A549 (cell line): ENCODE measurements around the gene ZC3H10. TPM values are rescaled to one million over a fixed set of nuclear protein-coding genes. Genes with fewer than 3 reads are reported as not detected.

Source experiments
- ATAC-seq, 2 experiments: fragments of 200-7000 bp in 1 of 2; fragments of >200 bp in 1 of 2; cut with Nextera tagmentation in 1 of 2; cut with Tn5 transposase in 1 of 2; 3 replicates each; pipeline versions ENCODE4 v1.8.0 to v1.9.1; 2018 to 2020; ENCODE audit warnings: mild to moderate bottlenecking in 1 of 2, moderate library complexity in 1 of 2
- CTCF ChIA-PET: fragments of 300-600 bp; sonication (Branson Sonifier 250); formaldehyde crosslinking; extraction: SDS; loops from one replicate; lab custom pipeline; 2021; ENCODE audit warnings: antibody characterized with exemption, inconsistent platforms; lab: Yijun Ruan, JAX
- POLR2A ChIA-PET: fragments of 350-600 bp; formaldehyde crosslinking; extraction: SDS; loops from one replicate; lab custom pipeline; 2021; ENCODE audit warnings: antibody characterized with exemption, inconsistent platforms; lab: Yijun Ruan, JAX
- DNase-seq, 2 experiments: peaks; one replicate each; pipeline versions ENCODE4 v3.0.0 to v3.0.0-alpha.2; 2011 to 2016; ENCODE audit warnings: low read depth in 1 of 2, low spot score in 1 of 2
- FAIRE-seq: peaks from 2 replicates; lab custom pipeline; 2011; peaks lifted over from hg19 to GRCh38; lab: Jason Lieb, UNC
- H3K27ac ChIP-seq, 2 experiments: fragments of >200 bp; sonication (Bioruptor Twin); formaldehyde crosslinking; 3 replicates each; pipeline ENCODE4 v1.5.1; 2016 to 2017
- H3K4me1 ChIP-seq: fragments of >200 bp; sonication (Bioruptor Twin); formaldehyde crosslinking; 3 replicates; pipeline ENCODE4 v1.6.1; 2016
- H3K4me2 ChIP-seq: fragments of >200 bp; sonication (Bioruptor Twin); formaldehyde crosslinking; 3 replicates; pipeline ENCODE4 v1.6.1; 2016
- H3K4me3 ChIP-seq: fragments of >200 bp; sonication (Bioruptor Twin); formaldehyde crosslinking; 3 replicates; pipeline ENCODE4 v1.5.1; 2016
- H3K9me3 ChIP-seq: fragments of >200 bp; sonication (Bioruptor Twin); formaldehyde crosslinking; 3 replicates; pipeline ENCODE4 v1.6.1; 2016
- CEBPB ChIP-seq, 2 experiments: fragments of >200 bp in 1 of 2; sonication (Bioruptor Twin) in 1 of 2; formaldehyde crosslinking in 1 of 2; IDR thresholded peaks; 2 replicates each; pipeline ENCODE4 v1.6.1; 2012 to 2016
- CHD4 ChIP-seq: fragments of 200-600 bp; sonication (generic); IDR thresholded peaks from 2 replicates; pipeline ENCODE4 v1.6.1; 2016; ENCODE audit warnings: antibody characterized with exemption, mild to moderate bottlenecking, borderline replicate concordance
- ELK1 ChIP-seq: fragments of 150-350 bp; IDR thresholded peaks from 2 replicates; pipeline ENCODE4 v1.6.1; 2014; ENCODE audit warnings: low read depth, mild to moderate bottlenecking, low read length
- FOSB ChIP-seq: fragments of 250-450 bp; sonication (Bioruptor Pico); IDR thresholded peaks from 2 replicates; pipeline ENCODE4 v1.5.0; 2020; ENCODE audit warnings: mild to moderate bottlenecking, moderate library complexity
- FOXS1 ChIP-seq: fragments of 250-450 bp; sonication (Bioruptor Pico); IDR thresholded peaks from 2 replicates; pipeline ENCODE4 v1.5.0; 2020; ENCODE audit warnings: mild to moderate bottlenecking, moderate library complexity
- JUNB ChIP-seq: fragments of >200 bp; sonication (Bioruptor Twin); formaldehyde crosslinking; IDR thresholded peaks from 2 replicates; pipeline ENCODE4 v1.6.1; 2016
- MAX ChIP-seq: IDR thresholded peaks from 2 replicates; pipeline ENCODE4 v1.6.1; 2012
- MAZ ChIP-seq: fragments of 150-350 bp; IDR thresholded peaks from 2 replicates; pipeline ENCODE4 v1.6.1; 2014; ENCODE audit warnings: antibody characterized with exemption, low read depth, low read length, borderline replicate concordance
- MYC ChIP-seq: IDR thresholded peaks from 2 replicates; pipeline ENCODE4 v1.6.1; 2012; ENCODE audit warnings: mild to moderate bottlenecking, inconsistent platforms, low read length, improper control_type of control experiment, borderline replicate concordance
- PHF8 ChIP-seq: fragments of 200-600 bp; sonication (generic); IDR thresholded peaks from 2 replicates; pipeline ENCODE4 v1.6.1; 2016; ENCODE audit warnings: low read depth, mild to moderate bottlenecking, antibody characterized with exemption, moderate library complexity, borderline replicate concordance
- POLR2A ChIP-seq: IDR thresholded peaks from 2 replicates; pipeline ENCODE4 v1.6.1; 2012; ENCODE audit warnings: mild to moderate bottlenecking, low read length
- POLR2AphosphoS2 ChIP-seq: conservative IDR thresholded peaks from 2 replicates; pipeline ENCODE4 v1.6.1; 2012; ENCODE audit warnings: low read length, improper control_type of control experiment, inconsistent platforms
- RAD21 ChIP-seq, 2 experiments: fragments of >200 bp in 1 of 2; sonication (Bioruptor Twin) in 1 of 2; formaldehyde crosslinking in 1 of 2; IDR thresholded peaks in 1 of 2; conservative IDR thresholded peaks in 1 of 2; 2 replicates in 1 of 2; 3 replicates in 1 of 2; pipeline ENCODE4 v1.6.1; 2012 to 2018; ENCODE audit warnings: inconsistent platforms in 1 of 2
- RCOR1 ChIP-seq: fragments of 150-350 bp; IDR thresholded peaks from 2 replicates; pipeline ENCODE4 v1.6.1; 2014; ENCODE audit warnings: antibody characterized with exemption, low read length, low read depth
- USF2 ChIP-seq: fragments of 450-650 bp; IDR thresholded peaks from 2 replicates; pipeline ENCODE4 v1.6.1; 2014; ENCODE audit warnings: antibody characterized with exemption
- ZC3H11A ChIP-seq: fragments of 450-650 bp; IDR thresholded peaks from 2 replicates; pipeline ENCODE4 v1.6.1; 2014; ENCODE audit warnings: antibody characterized with exemption, mild to moderate bottlenecking
- ZNF302 ChIP-seq: fragments of 250-450 bp; sonication (Bioruptor Pico); IDR thresholded peaks from 2 replicates; pipeline ENCODE4 v1.9.0; 2021; ENCODE audit warnings: inconsistent platforms, mild to moderate bottlenecking, moderate library complexity
- ZSCAN20 ChIP-seq: fragments of 250-450 bp; sonication (Bioruptor Pico); IDR thresholded peaks from 2 replicates; pipeline ENCODE4 v1.8.0; 2022; ENCODE audit warnings: mild to moderate bottlenecking, moderate library complexity
- WGBS: methylation state at CpG from one replicate; pipeline ENCODE4 v1.1.6; 2017; ENCODE audit errors: missing lambda C conversion rate; 5-methylcytosine and 5-hydroxymethylcytosine counted together
- polyA plus RNA-seq, 4 experiments: library from polyadenylated mRNA; depleted of rRNA in 3 of 4; stranded (reverse); fragments of >200 nt; fragmentation: RNase III in 1 of 4; extraction: RNeasy Plus Mini Kit Qiagen cat#74134 plus additional on column Dnase treatment in 1 of 4; gene quantifications; 2 replicates in 3 of 4; 3 replicates in 1 of 4; pipeline ENCODE4 v1.2.3, GENCODE V29; 2011 to 2017

ZC3H10 gene
- polyA plus RNA-seq, 2 of the 4 experiments (the other 2 are of a cell fraction) = 2.1 to 3.2 TPM

GRCh38 chr12:56104815-56105608 is 13.1 kb upstream of the ZC3H10 start:
- FAIRE-seq = no peak
- TF ChIP-seq ZC3H11A (no peak), RAD21 (conservative IDR thresholded peaks at IDR 0.05 in 1 of 2, IDR thresholded peaks at IDR 0.05 in 1 of 2) (no peak), MAX (peak; percentile 86), MYC (0 out of 2 replicates have a peak, but pooled peaks have one; percentile 38), ELK1 (no peak), FOSB (CRISPR knock-in tag) (no peak), USF2 (peak; percentile 6; the same call in 1 of the 2 replicates), CHD4 (no peak)
- peak overlapping the region; percentile 96 for H3K4me2 ChIP-seq
- WGBS = 3% methylated on average over 37 of the region's 40 CpGs
- ChIA-PET POLR2A (interaction anchor here (0.5 to 3.4 kb wide), 15 partner anchors 10 to 532 kb away, joined by 3 to 77 read pairs (median 7); partner anchors contain the start of genes CNPY2, PYM1, RAB5B and RNF41), CTCF (interaction anchor here (0.6 to 4.1 kb wide), 8 partner anchors 9 to 331 kb away, joined by 3 to 23 read pairs (median 6); partner anchors contain the start of genes SUOX and ZC3H10)
- peak overlapping the region; percentile 85 for H3K4me3 ChIP-seq
- peak in 1 of 2 experiments; percentile 31 for DNase-seq
- no peaks in the 10 kb centered on the region for H3K9me3 ChIP-seq
- peak overlapping the region; percentile 94 for H3K27ac ChIP-seq
- peak; percentile 45 to 53 for ATAC-seq
- H3K4me1 ChIP-seq = peaks cover 24% of the 10 kb centered on the region

GRCh38 chr12:56105609-56105902 is 12.5 kb upstream of the ZC3H10 start:
- DNase-seq = no peak
- WGBS = 14% methylated on average over 2 of the region's 2 CpGs
- FAIRE-seq = no peak
- Histone ChIP-seq H3K9me3 (no peaks in the 10 kb centered on the region), H3K4me3 (peak overlapping the region; percentile 85), H3K4me1 (peaks cover 24% of the 10 kb centered on the region), H3K27ac (peak overlapping the region; percentile 94), H3K4me2 (peak overlapping the region; percentile 96)
- no peak for TF ChIP-seq POLR2AphosphoS2
- 0 out of 2 replicates have a peak, but pooled peaks have one; percentile 42 for TF ChIP-seq FOSB (CRISPR knock-in tag)
- POLR2A ChIA-PET = interaction anchor here (2.0 to 3.4 kb wide), 3 partner anchors 12 to 61 kb away, joined by 14 to 77 read pairs (median 33); partner anchors contain the start of genes RPL41 and ZC3H10
- CTCF ChIA-PET = interaction anchor here (0.6 to 4.1 kb wide), 8 partner anchors 9 to 331 kb away, joined by 3 to 23 read pairs (median 6); partner anchors contain the start of gene ZC3H10
- no peak for ATAC-seq

GRCh38 chr12:56107242-56107641 is 10.8 kb upstream of the ZC3H10 start:
- CTCF ChIA-PET = interaction anchor here (1.0 to 5.3 kb wide), 6 partner anchors 12 to 111 kb away, joined by 4 to 29 read pairs (median 6); partner anchors contain the start of genes SMARCC2 and ZC3H10
- Histone ChIP-seq H3K27ac (no peak overlapping the region), H3K4me3 (no peak overlapping the region), H3K4me1 (peaks cover 24% of the 10 kb centered on the region), H3K9me3 (no peaks in the 10 kb centered on the region), H3K4me2 (no peak overlapping the region)
- DNase-seq (no peak), ATAC-seq (no peak), FAIRE-seq (no peak)
- WGBS = 93% methylated on average over 3 of the region's 3 CpGs
- no peak for TF ChIP-seq ZNF302
- no peak for TF ChIP-seq MAZ
- no peak for TF ChIP-seq FOXS1 (CRISPR knock-in tag)
- no peak for TF ChIP-seq RCOR1
- TF ChIP-seq PHF8 = no peak
- no peak for TF ChIP-seq CEBPB (IDR thresholded peaks at IDR 0.05)
- TF ChIP-seq ZSCAN20 = no peak
- no peak for TF ChIP-seq JUNB
- TF ChIP-seq POLR2A = no peak
- POLR2A ChIA-PET = interaction anchor here (0.5 to 1.4 kb wide), 2 partner anchors 11 to 104 kb away, joined by 3 to 4 read pairs; partner anchors contain the start of gene ZC3H10
